ENCODE measurements around the gene SERINC5. TPM values are rescaled to one million over a fixed set of nuclear protein-coding genes. Genes with fewer than 3 reads are reported as not detected.

Gene SERINC5
- total RNA-seq, 4 donors from 2014 or later: 22.6 to 26.9 (median 24.8) TPM

DNA sequence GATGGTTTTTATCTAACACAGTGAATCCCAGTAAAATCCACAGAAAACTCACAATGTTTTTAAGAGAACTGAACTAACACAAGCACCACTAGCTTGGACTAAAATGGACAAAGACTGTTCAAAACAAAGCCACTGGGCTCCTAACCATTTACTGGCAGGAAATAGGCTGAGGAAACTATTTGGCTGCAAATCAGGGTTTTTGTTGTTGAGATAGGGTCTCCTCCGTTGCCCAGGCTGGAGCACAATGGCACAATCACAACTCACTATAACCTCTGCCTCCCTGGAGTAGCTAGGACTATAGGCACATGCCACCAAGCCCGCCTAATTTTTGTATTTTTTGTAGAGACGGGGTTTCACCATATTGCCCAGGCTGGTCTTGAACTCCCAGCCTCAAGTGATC, 121.0 kb downstream of the SERINC5 start:
- WGBS, 2 donors: 71 to 76% methylated on average over 3 of the region's 3 CpGs
- intact Hi-C loops (cut with DNase I): no loop called here
- no peaks in the 10 kb centered on the region for H3K9me3 ChIP-seq
- H3K4me3 ChIP-seq (replicated peaks in 1 of 3): no peak overlapping the region
- TF ChIP-seq, protein P1, sequence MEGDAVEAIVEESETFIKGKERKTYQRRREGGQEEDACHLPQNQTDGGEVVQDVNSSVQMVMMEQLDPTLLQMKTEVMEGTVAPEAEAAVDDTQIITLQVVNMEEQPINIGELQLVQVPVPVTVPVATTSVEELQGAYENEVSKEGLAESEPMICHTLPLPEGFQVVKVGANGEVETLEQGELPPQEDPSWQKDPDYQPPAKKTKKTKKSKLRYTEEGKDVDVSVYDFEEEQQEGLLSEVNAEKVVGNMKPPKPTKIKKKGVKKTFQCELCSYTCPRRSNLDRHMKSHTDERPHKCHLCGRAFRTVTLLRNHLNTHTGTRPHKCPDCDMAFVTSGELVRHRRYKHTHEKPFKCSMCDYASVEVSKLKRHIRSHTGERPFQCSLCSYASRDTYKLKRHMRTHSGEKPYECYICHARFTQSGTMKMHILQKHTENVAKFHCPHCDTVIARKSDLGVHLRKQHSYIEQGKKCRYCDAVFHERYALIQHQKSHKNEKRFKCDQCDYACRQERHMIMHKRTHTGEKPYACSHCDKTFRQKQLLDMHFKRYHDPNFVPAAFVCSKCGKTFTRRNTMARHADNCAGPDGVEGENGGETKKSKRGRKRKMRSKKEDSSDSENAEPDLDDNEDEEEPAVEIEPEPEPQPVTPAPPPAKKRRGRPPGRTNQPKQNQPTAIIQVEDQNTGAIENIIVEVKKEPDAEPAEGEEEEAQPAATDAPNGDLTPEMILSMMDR (IDR thresholded peaks at IDR 0.05): no peak
- no peak for TF ChIP-seq POLR2A (IDR thresholded peaks at IDR 0.05)
- DNase-seq: no peak
- H3K36me3 ChIP-seq: no peaks in the 10 kb centered on the region
- H3K4me1 ChIP-seq: no peaks in the 10 kb centered on the region
- H3K27ac ChIP-seq: no peak overlapping the region
- H3K27me3 ChIP-seq: no peaks in the 10 kb centered on the region

DNA sequence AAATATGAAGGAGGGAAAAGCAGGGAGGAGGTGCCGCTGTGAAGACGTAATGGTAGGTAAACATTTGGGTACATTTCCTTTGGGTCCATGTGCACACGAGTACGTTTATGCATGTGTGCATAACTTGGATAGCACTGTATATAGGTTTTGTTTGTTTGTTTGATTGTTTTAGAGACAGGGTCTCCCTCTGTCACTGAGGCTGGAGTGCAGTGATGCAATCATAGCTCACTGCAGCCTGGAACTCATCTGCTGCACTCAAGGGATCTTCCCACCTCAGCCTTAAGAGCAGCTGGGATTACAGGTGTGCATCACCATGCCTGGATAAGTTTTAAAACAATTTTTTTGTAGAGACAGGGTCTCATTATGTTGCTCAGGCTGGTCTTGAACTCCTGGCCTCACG, 126.7 kb downstream of the SERINC5 start:
- WGBS, 2 donors: 95 to 97% methylated on average over 5 of the region's 5 CpGs

DNA sequence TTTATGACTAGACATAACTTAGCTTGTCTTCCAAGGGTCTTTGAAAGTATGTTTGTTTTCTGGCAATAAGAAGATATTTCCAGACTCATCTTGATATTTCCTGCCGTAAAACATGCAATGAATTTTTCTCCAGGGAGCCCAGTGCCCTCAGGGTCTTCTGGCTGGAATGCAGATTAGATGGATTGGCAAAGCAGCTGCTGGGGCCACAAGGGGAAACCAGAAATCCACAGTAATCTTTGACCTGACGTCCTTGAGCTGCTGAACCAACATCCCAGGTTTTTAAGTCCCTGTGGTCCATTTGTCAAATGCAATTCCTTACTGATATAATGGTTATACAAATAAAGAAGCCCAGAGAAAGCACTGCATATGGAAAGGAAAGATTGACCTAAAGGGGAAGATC, 127.7 kb downstream of the SERINC5 start:
- no peak for DNase-seq
- intact Hi-C loops (cut with DNase I): no loop called here
- Histone ChIP-seq H3K27me3 (no peaks in the 10 kb centered on the region), H3K4me1 (no peaks in the 10 kb centered on the region), H3K36me3 (no peaks in the 10 kb centered on the region), H3K9me3 (no peaks in the 10 kb centered on the region), H3K27ac (no peak overlapping the region), H3K4me3 (replicated peaks in 1 of 3) (no peak overlapping the region)
- TF ChIP-seq POLR2A (IDR thresholded peaks at IDR 0.05): no peak
- TF ChIP-seq, protein P1 (IDR thresholded peaks at IDR 0.05): no peak
- WGBS, 2 donors: 63 to 67% methylated on average over 2 of the region's 2 CpGs

More for the DNA sequence above, 126.7 kb downstream of the SERINC5 start:
- no peak for DNase-seq
- Histone ChIP-seq H3K4me1 (no peaks in the 10 kb centered on the region), H3K4me3 (replicated peaks in 1 of 3) (no peak overlapping the region), H3K36me3 (no peaks in the 10 kb centered on the region), H3K27ac (no peak overlapping the region), H3K27me3 (no peaks in the 10 kb centered on the region), H3K9me3 (no peaks in the 10 kb centered on the region)
- TF ChIP-seq, protein P1 (IDR thresholded peaks at IDR 0.05): no peak
- no peak for TF ChIP-seq POLR2A (IDR thresholded peaks at IDR 0.05)
- intact Hi-C loops (cut with DNase I): no loop called here

DNA sequence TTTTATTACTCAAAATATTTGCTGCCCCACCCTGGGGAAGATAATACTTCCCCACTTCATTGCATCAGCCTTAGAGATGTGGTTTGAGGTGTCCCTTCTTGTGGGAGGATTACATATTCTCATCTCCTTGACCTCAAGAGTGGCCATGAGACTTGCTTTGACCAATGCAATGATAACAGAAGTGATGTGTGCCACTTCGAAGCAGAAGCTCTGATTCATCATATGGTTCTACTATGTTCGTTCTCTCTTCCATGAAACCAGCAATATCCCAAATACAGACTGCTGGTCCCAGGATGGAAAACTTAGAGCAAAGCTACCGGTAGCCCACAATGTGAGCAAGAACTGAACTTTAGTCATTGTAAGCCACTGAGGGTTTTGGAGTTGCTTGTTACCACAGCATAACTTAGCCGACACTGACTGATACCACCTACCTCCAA, 128.7 kb downstream of the SERINC5 start:
- Histone ChIP-seq H3K27ac (no peak overlapping the region), H3K27me3 (no peaks in the 10 kb centered on the region), H3K4me3 (replicated peaks in 1 of 3) (no peak overlapping the region), H3K9me3 (no peaks in the 10 kb centered on the region), H3K36me3 (no peaks in the 10 kb centered on the region), H3K4me1 (no peaks in the 10 kb centered on the region)
- 82 to 92% methylated on average over 4 of the region's 4 CpGs for WGBS, 2 donors
- TF ChIP-seq, protein P1 (IDR thresholded peaks at IDR 0.05): no peak
- TF ChIP-seq POLR2A (IDR thresholded peaks at IDR 0.05): no peak
- DNase-seq: no peak
- intact Hi-C loops (cut with DNase I): no loop called here

DNA sequence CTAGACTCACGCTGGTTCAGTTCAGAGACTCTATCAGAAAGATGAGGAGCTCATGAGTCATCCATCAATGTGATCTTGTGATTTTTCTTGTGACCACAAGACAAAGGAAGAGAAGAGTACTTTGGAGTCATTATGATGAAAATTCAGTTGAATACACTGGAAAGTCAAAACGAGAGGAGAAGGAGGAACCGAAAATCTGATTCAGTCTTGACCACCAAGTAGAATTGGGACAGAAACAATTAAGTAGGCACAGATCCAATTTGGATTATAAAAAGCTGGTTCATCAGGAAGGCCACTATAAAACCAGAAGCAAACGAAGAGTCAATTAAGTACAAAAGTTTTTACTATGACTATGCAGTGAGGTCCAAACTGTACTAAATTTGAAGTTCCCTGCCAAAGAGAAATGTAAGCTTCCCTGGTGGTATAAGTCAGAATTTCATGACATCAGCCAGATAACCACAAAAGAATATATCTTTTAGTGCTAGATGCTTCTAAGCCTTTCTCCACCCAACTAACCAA, 129.8 kb downstream of the SERINC5 start:
- Histone ChIP-seq H3K27me3 (no peaks in the 10 kb centered on the region), H3K4me1 (no peaks in the 10 kb centered on the region), H3K9me3 (no peaks in the 10 kb centered on the region), H3K36me3 (no peaks in the 10 kb centered on the region), H3K27ac (no peak overlapping the region), H3K4me3 (replicated peaks in 1 of 3) (no peak overlapping the region)
- intact Hi-C loops (cut with DNase I): no loop called here
- 74 to 76% methylated on average over 4 of the region's 4 CpGs for WGBS, 2 donors
- DNase-seq: no peak
- TF ChIP-seq POLR2A (IDR thresholded peaks at IDR 0.05): no peak
- TF ChIP-seq, protein P1 (IDR thresholded peaks at IDR 0.05): no peak

Data from thyroid gland (tissue), 4 donors.